CD14-positive monocyte (primary cell): ENCODE data around the gene MNX1. TPM values are rescaled to one million over a fixed set of nuclear protein-coding genes. Genes with fewer than 3 reads are reported as not detected.

ENCODE experiments used
- DNase-seq, 3 donors: peaks; one replicate each; pipeline ENCODE4 v3.0.0-alpha.2; 2011 to 2022
- H2AFZ ChIP-seq: 2 replicates; pipeline ENCODE4 v1.6.0; 2012; ENCODE audit warnings: mild to moderate bottlenecking, low read depth, low read length, inconsistent platforms; ENCODE audit not compliant: insufficient read depth, poor library complexity, severe bottlenecking
- H3K27ac ChIP-seq, 2 donors: 1 replicate in 1 of 2; 2 replicates in 1 of 2; pipeline ENCODE4 v1.5.1; 2012 to 2013; ENCODE audit warnings: low read length in 2 of 2, control low read depth in 1 of 2, inconsistent platforms in 1 of 2, low read depth in 1 of 2, mild to moderate bottlenecking in 1 of 2
- H3K27me3 ChIP-seq, 2 donors: one replicate each; pipeline versions ENCODE4 v1.6.0 to v1.6.1; 2011 to 2013; ENCODE audit warnings: low read length in 2 of 2; ENCODE audit not compliant: control insufficient read depth in 2 of 2, insufficient read depth in 2 of 2
- H3K36me3 ChIP-seq, 2 donors: replicated peaks in 1 of 2; 1 replicate in 1 of 2; 2 replicates in 1 of 2; pipeline versions ENCODE4 v1.5.1 to v1.6.1; 2012 to 2013; ENCODE audit warnings: low read length in 2 of 2, control low read depth in 1 of 2, inconsistent platforms in 1 of 2, mild to moderate bottlenecking in 1 of 2; ENCODE audit not compliant: insufficient read depth in 2 of 2, control insufficient read depth in 1 of 2
- H3K4me1 ChIP-seq, 2 donors: 1 replicate in 1 of 2; 2 replicates in 1 of 2; pipeline versions ENCODE4 v1.5.1 to v1.6.1; 2012 to 2013; ENCODE audit warnings: low read length in 2 of 2, control low read depth in 1 of 2, inconsistent platforms in 1 of 2, mild to moderate bottlenecking in 1 of 2, moderate library complexity in 1 of 2; ENCODE audit not compliant: insufficient read depth in 2 of 2, control insufficient read depth in 1 of 2
- H3K4me2 ChIP-seq: replicated peaks from 2 replicates; pipeline ENCODE3; 2012; ENCODE audit warnings: low read length, moderate library complexity, mild to moderate bottlenecking; ENCODE audit not compliant: poor library complexity, severe bottlenecking; ENCODE audit errors: extremely low read depth
- H3K4me3 ChIP-seq, 3 experiments: fragments of 200-600 bp in 1 of 3; sonication (generic) in 1 of 3; replicated peaks in 1 of 3; 1 replicate in 2 of 3; 2 replicates in 1 of 3; pipeline ENCODE4 v1.5.1; 2011 to 2013; ENCODE audit warnings: low read length in 3 of 3, mild to moderate bottlenecking in 3 of 3, control low read depth in 2 of 3, low read depth in 2 of 3, inconsistent platforms in 1 of 3, moderate library complexity in 1 of 3
- H3K79me2 ChIP-seq: 2 replicates; pipeline ENCODE4 v1.6.0; 2012; ENCODE audit warnings: mild to moderate bottlenecking, control low read depth, inconsistent platforms, low read length, moderate library complexity; ENCODE audit not compliant: insufficient read depth
- H3K9ac ChIP-seq: 2 replicates; pipeline ENCODE4 v1.6.0; 2017; ENCODE audit warnings: low read length, mild to moderate bottlenecking; ENCODE audit not compliant: insufficient read depth, poor library complexity, severe bottlenecking
- H3K9me3 ChIP-seq, 2 donors: replicated peaks in 1 of 2; 1 replicate in 1 of 2; 2 replicates in 1 of 2; pipeline versions ENCODE4 v1.5.1 to v1.6.1; 2012 to 2013; ENCODE audit warnings: low read length in 2 of 2, control low read depth in 1 of 2; ENCODE audit not compliant: control insufficient read depth in 1 of 2, insufficient read depth in 1 of 2
- H4K20me1 ChIP-seq: 2 replicates; pipeline ENCODE4 v1.6.0; 2012; ENCODE audit warnings: mild to moderate bottlenecking, low read length, control low read depth, moderate library complexity; ENCODE audit not compliant: insufficient read depth
- H3K27ac Mint-ChIP-seq, 7 donors: one replicate each; pipeline ENCODE4 v1.8.0; 2020; ENCODE audit warnings: mild to moderate bottlenecking in 7 of 7, mixed read lengths in 7 of 7, moderate library complexity in 6 of 7, inconsistent platforms in 2 of 7
- H3K27me3 Mint-ChIP-seq, 3 donors: one replicate each; pipeline ENCODE4 v1.8.0; 2021 to 2022; ENCODE audit warnings: low read depth in 3 of 3, mild to moderate bottlenecking in 3 of 3, mixed read lengths in 3 of 3, moderate library complexity in 3 of 3, inconsistent platforms in 1 of 3
- H3K36me3 Mint-ChIP-seq, 2 donors: one replicate each; pipeline ENCODE4 v1.8.0; 2020; ENCODE audit warnings: mixed read lengths in 2 of 2, inconsistent platforms in 1 of 2, mild to moderate bottlenecking in 1 of 2
- H3K4me1 Mint-ChIP-seq: one replicate; pipeline ENCODE4 v1.8.0; 2020; ENCODE audit warnings: mild to moderate bottlenecking, mixed read lengths
- H3K4me3 Mint-ChIP-seq, 2 donors: one replicate each; pipeline ENCODE4 v1.8.0; 2020; ENCODE audit warnings: mild to moderate bottlenecking in 2 of 2, mixed read lengths in 2 of 2, moderate library complexity in 1 of 2
- H3K9me3 Mint-ChIP-seq, 7 donors: one replicate each; pipeline ENCODE4 v1.8.0; 2020 to 2022; ENCODE audit warnings: mixed read lengths in 7 of 7, mild to moderate bottlenecking in 6 of 7, moderate library complexity in 6 of 7, inconsistent platforms in 2 of 7
- CTCF ChIP-seq: fragments of 200-600 bp; IDR thresholded peaks from one replicate; pipeline ENCODE4 v1.8.0; 2022; ENCODE audit warnings: antibody characterized with exemption, mild to moderate bottlenecking
- WGBS: methylation state at CpG from one replicate; pipeline ENCODE4 v1.1.5; 2013; ENCODE audit warnings: missing lambda C conversion rate; ENCODE audit not compliant: insufficient coverage; 5-methylcytosine and 5-hydroxymethylcytosine counted together
- intact Hi-C, 2 donors: fragments of 100-400 bp; cut with micrococcal nuclease; formaldehyde crosslinking; loops; one replicate each; pipeline versions ENCODE4 v1.15.0 to v1.15.1; 2023
- polyA plus RNA-seq, 3 donors: library from polyadenylated mRNA; depleted of rRNA in 1 of 3; unstranded in 2 of 3; stranded (reverse) in 1 of 3; fragments of 300-500 nt in 2 of 3; fragments of >200 nt in 1 of 3; fragmentation: Illumina TruSeq in 2 of 3; gene quantifications; 1 replicate in 2 of 3; 2 replicates in 1 of 3; pipeline ENCODE4 v1.2.3, GENCODE V29; 2012 to 2021

MNX1 gene
- polyA plus RNA-seq, 3 donors = not detected

DNA sequence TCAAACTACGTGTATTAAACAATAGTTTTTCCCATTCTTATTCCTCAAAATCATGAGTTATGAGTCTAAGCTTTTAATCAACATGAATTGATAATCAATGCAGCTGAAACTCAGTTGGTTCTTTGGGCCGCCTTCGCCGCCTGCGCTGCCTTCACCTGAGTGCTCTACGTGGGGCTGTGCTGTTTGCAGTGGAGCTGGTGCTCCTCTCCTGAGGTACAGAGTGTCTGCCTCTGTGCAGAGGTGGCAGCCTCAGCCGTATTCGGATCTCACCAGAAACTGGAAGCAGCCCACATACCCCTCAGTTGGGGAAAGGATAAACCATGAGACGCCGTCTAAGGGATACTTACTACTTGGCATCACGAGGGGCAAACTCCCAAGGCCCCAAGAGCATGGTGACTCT, 45.5 kb downstream of the MNX1 start:
- H3K4me2 ChIP-seq = no peak overlapping the region
- H3K79me2 ChIP-seq = no peaks in the 10 kb centered on the region
- no peak overlapping the region for H3K4me3 ChIP-seq
- no peak for TF ChIP-seq CTCF
- no peak overlapping the region for H3K9ac ChIP-seq
- H3K27me3 ChIP-seq = no peaks in the 10 kb centered on the region
- no peaks in the 10 kb centered on the region for H4K20me1 ChIP-seq
- intact Hi-C loops = no loop called here
- no peak for DNase-seq
- no peak overlapping the region for H3K27ac ChIP-seq
- H3K4me1 Mint-ChIP-seq = no peaks in the 10 kb centered on the region
- H3K4me3 Mint-ChIP-seq = no peak overlapping the region
- H2AFZ ChIP-seq = no peak overlapping the region
- H3K36me3 ChIP-seq = peaks cover 91 to 98% of the 10 kb centered on the region in 2 donors
- WGBS = 98% methylated on average over 7 of the region's 11 CpGs
- peak overlapping the region in 2 of 7 donors; percentile 2 to 59 for H3K27ac Mint-ChIP-seq
- H3K27me3 Mint-ChIP-seq = peaks cover 0 to 3% (median 0%) of the 10 kb centered on the region in 3 donors
- H3K36me3 Mint-ChIP-seq = peaks cover 95 to 97% of the 10 kb centered on the region in 2 donors
- no peaks in the 10 kb centered on the region for H3K9me3 ChIP-seq
- H3K4me1 ChIP-seq = no peaks in the 10 kb centered on the region
- no peaks in the 10 kb centered on the region for H3K9me3 Mint-ChIP-seq

DNA sequence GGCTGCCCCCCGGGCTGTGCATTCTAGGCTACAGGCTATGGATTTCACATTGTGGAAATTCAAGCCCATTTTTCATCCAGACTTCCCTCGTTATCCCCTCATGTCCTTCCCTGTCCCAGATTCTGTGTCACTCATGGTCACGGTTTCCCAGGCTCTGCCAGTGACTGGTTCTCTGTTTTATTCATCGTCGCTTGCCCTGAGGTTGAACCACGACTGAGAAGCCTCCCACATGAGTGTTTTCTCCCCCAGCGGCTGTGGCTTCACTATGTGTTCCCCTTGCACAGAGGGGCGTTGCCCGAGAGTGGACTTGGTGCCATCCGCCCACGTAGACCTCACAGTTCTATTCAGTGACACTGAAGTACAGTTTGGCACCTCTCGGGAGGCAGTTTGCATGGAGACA, 47.0 kb downstream of the MNX1 start:
- DNase-seq = no peak
- H3K4me1 Mint-ChIP-seq = no peaks in the 10 kb centered on the region
- H3K27ac Mint-ChIP-seq = no peak overlapping the region
- TF ChIP-seq CTCF = no peak
- Histone ChIP-seq H3K4me2 (no peak overlapping the region), H3K4me1 (no peaks in the 10 kb centered on the region), H4K20me1 (no peaks in the 10 kb centered on the region), H3K9me3 (no peaks in the 10 kb centered on the region), H3K4me3 (no peak overlapping the region), H3K27me3 (no peaks in the 10 kb centered on the region), H3K27ac (no peak overlapping the region), H3K79me2 (no peaks in the 10 kb centered on the region), H2AFZ (no peak overlapping the region), H3K36me3 (peaks cover 93 to 99% of the 10 kb centered on the region in 2 donors), H3K9ac (no peak overlapping the region)
- 93% methylated on average over 12 of the region's 12 CpGs for WGBS
- intact Hi-C loops = no loop called here
- no peak overlapping the region for H3K4me3 Mint-ChIP-seq
- no peaks in the 10 kb centered on the region for H3K9me3 Mint-ChIP-seq
- peaks cover 0 to 3% (median 2%) of the 10 kb centered on the region in 3 donors for H3K27me3 Mint-ChIP-seq
- peaks cover 93 to 97% of the 10 kb centered on the region in 2 donors for H3K36me3 Mint-ChIP-seq
